Esophagus muscularis mucosa (tissue), 4 donors: ENCODE data around the gene CLIP1. TPM values are rescaled to one million over a fixed set of nuclear protein-coding genes. Genes with fewer than 3 reads are reported as not detected.

ENCODE experiments used
- DNase-seq: peaks from one replicate; pipeline ENCODE4 v3.0.0-alpha.2; 2017; ENCODE audit errors: extremely low spot score
- H3K27ac ChIP-seq, 4 donors: fragments of 200-600 bp; sonication (generic); replicated peaks in 1 of 4; 1 replicate in 3 of 4; 2 replicates in 1 of 4; pipeline ENCODE4 v1.5.1; 2016 to 2019; ENCODE audit warnings: mild to moderate bottlenecking in 1 of 4
- H3K27me3 ChIP-seq, 4 donors: fragments of 200-600 bp; sonication (generic); one replicate each; pipeline versions ENCODE4 v1.5.1 to v1.6.0; 2016 to 2019
- H3K36me3 ChIP-seq, 4 donors: fragments of 200-600 bp; sonication (generic); one replicate each; pipeline ENCODE4 v1.5.1; 2016 to 2019
- H3K4me1 ChIP-seq, 4 donors: fragments of 200-600 bp; sonication (generic); one replicate each; pipeline ENCODE4 v1.5.1; 2016 to 2019
- H3K4me3 ChIP-seq, 4 donors: fragments of 200-600 bp; sonication (generic); 1 replicate in 2 of 4; 2 replicates in 2 of 4; pipeline ENCODE4 v1.5.1; 2016 to 2019; ENCODE audit warnings: mild to moderate bottlenecking in 4 of 4, moderate library complexity in 1 of 4
- H3K9me3 ChIP-seq, 4 donors: fragments of 200-600 bp; sonication (generic); 1 replicate in 3 of 4; 2 replicates in 1 of 4; pipeline ENCODE4 v1.5.1; 2016 to 2019
- CTCF ChIP-seq, 3 experiments: fragments of 200-600 bp in 2 of 3; fragments of 450-650 bp in 1 of 3; sonication (generic) in 2 of 3; IDR thresholded peaks; one replicate each; pipeline ENCODE4 v1.5.1; 2017 to 2019; ENCODE audit warnings: antibody characterized with exemption in 3 of 3, mild to moderate bottlenecking in 2 of 3, moderate library complexity in 1 of 3
- EP300 ChIP-seq: sonication (generic); formaldehyde crosslinking; IDR thresholded peaks from one replicate; pipeline ENCODE4 v1.6.1; 2017; ENCODE audit warnings: antibody characterized with exemption
- POLR2A ChIP-seq: fragments of 450-650 bp; IDR thresholded peaks from one replicate; pipeline ENCODE4 v1.6.1; 2017; ENCODE audit warnings: antibody characterized with exemption, moderate library complexity, mild to moderate bottlenecking, low read depth
- POLR2AphosphoS5 ChIP-seq, 2 donors: sonication (generic); formaldehyde crosslinking; IDR thresholded peaks; one replicate each; pipeline ENCODE4 v1.6.1; 2017; ENCODE audit warnings: antibody characterized with exemption in 2 of 2
- WGBS: methylation state at CpG from one replicate; pipeline ENCODE4 v1.1.5; 2018; 5-methylcytosine and 5-hydroxymethylcytosine counted together
- intact Hi-C: fragments of 100-400 bp; cut with DNase I; formaldehyde crosslinking; loops from one replicate; pipeline ENCODE4 v1.15.1; 2023
- total RNA-seq, 4 donors: library from RNA; depleted of rRNA; stranded (reverse); fragments of >200 nt; gene quantifications; one replicate each; pipeline versions ENCODE4 v1.1.0 to v1.2.1, GENCODE V29; 2016

Gene CLIP1
- total RNA-seq, 4 donors from 2014 or later: 234 to 263 (median 250) TPM

DNA sequence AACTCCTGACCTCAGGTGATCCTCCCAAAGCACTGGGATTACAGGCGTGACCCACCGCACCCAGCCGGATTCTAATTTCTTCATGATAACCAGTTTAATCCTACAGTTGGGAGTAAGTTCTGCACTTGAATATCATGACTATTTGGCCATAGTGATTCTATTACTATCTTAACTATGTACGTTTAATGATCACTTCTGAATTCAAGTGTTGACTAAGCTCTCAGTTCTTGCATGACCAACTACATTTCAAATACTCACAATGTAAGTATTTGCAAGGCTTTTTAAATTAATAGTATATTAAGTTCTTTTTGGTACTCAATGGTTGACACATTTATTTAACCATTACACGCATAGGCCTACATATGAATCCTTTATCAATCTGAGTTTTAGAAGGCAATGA, 138.8 kb downstream of the CLIP1 start:
- no peak overlapping the region for H3K4me3 ChIP-seq
- H3K27me3 ChIP-seq: no peaks in the 10 kb centered on the region
- H3K27ac ChIP-seq: no peak overlapping the region
- H3K36me3 ChIP-seq: peaks cover 39 to 84% (median 54%) of the 10 kb centered on the region in 4 donors
- no peaks in the 10 kb centered on the region for H3K9me3 ChIP-seq
- intact Hi-C loops: no loop called here
- peaks cover 0 to 12% (median 6%) of the 10 kb centered on the region in 4 donors for H3K4me1 ChIP-seq
- no peak for TF ChIP-seq CTCF (IDR thresholded peaks at IDR 0.05)
- no peak for TF ChIP-seq POLR2AphosphoS5 (IDR thresholded peaks at IDR 0.05)
- no peak for TF ChIP-seq EP300
- TF ChIP-seq POLR2A: no peak
- 92% methylated on average over 5 of the region's 5 CpGs for WGBS
- DNase-seq: no peak

GRCh38 chr12:122282061-122282460, 140.4 kb downstream of the CLIP1 start:
- peaks cover 0 to 12% (median 6%) of the 10 kb centered on the region in 4 donors for H3K4me1 ChIP-seq
- DNase-seq: no peak
- H3K9me3 ChIP-seq: no peaks in the 10 kb centered on the region
- peaks cover 37 to 84% (median 56%) of the 10 kb centered on the region in 4 donors for H3K36me3 ChIP-seq
- no peaks in the 10 kb centered on the region for H3K27me3 ChIP-seq
- WGBS: 48% methylated on average over 4 of the region's 4 CpGs
- H3K27ac ChIP-seq: no peak overlapping the region
- no peak for TF ChIP-seq POLR2A
- no peak for TF ChIP-seq CTCF (IDR thresholded peaks at IDR 0.05)
- no peak for TF ChIP-seq POLR2AphosphoS5 (IDR thresholded peaks at IDR 0.05)
- no peak for TF ChIP-seq EP300
- intact Hi-C loops: no loop called here
- H3K4me3 ChIP-seq: no peak overlapping the region

- intact Hi-C loops: no loop called here
- Histone ChIP-seq H3K36me3 (peaks cover 59 to 93% (median 79%) of the 10 kb centered on the region in 4 donors), H3K4me1 (no peaks in the 10 kb centered on the region), H3K27ac (no peak overlapping the region), H3K9me3 (no peaks in the 10 kb centered on the region), H3K27me3 (no peaks in the 10 kb centered on the region), H3K4me3 (no peak overlapping the region)
- no peak for DNase-seq
- 67% methylated on average over 7 of the region's 7 CpGs for WGBS
- TF ChIP-seq EP300 (no peak), POLR2A (no peak), CTCF (IDR thresholded peaks at IDR 0.05) (no peak), POLR2AphosphoS5 (IDR thresholded peaks at IDR 0.05) (no peak)
Measured at GRCh38 chr12:122276242-122276641, 146.2 kb downstream of the CLIP1 start.

GRCh38 chr12:122275459-122275858, 147.0 kb downstream of the CLIP1 start:
- no peak for TF ChIP-seq POLR2AphosphoS5 (IDR thresholded peaks at IDR 0.05)
- TF ChIP-seq CTCF (IDR thresholded peaks at IDR 0.05): no peak
- TF ChIP-seq POLR2A: no peak
- TF ChIP-seq EP300: no peak
- peaks cover 64 to 94% (median 83%) of the 10 kb centered on the region in 4 donors for H3K36me3 ChIP-seq
- H3K27ac ChIP-seq: no peak overlapping the region
- WGBS: 85% methylated on average over 8 of the region's 8 CpGs
- no peak overlapping the region for H3K4me3 ChIP-seq
- intact Hi-C loops: no loop called here
- no peak for DNase-seq
- H3K4me1 ChIP-seq: no peaks in the 10 kb centered on the region
- H3K27me3 ChIP-seq: no peaks in the 10 kb centered on the region
- no peaks in the 10 kb centered on the region for H3K9me3 ChIP-seq
